ENCODE data around the gene GPA33.

Gene GPA33

DNA sequence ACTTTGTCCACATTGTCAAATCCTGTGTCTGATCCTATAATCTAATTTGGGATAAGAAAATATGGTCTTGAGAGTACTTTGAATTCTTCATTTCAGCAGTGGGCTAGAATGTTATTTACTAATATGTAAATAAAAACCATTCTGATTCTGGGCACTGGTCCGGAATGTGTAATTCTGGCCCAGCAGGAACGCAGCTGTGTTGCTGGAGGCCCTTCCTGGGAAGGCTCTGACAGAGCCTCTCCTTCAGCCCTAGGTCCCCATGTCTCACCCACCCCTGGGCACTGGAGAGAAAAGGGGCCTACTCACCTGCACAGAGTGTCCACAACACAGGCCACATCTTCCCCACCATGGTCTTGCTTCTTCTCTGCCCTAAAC is 251 bp downstream of the GPA33 start:
- no peak overlapping the region for H3K4me3 ChIP-seq (ENCODE audit: low read length)
- no peaks in the 10 kb centered on the region for H3K36me3 ChIP-seq (ENCODE audit: control insufficient read depth, insufficient read depth, low read length)
- no CpG with 5 or more reads among the region's 2 CpGs for WGBS (ENCODE audit: insufficient coverage, insufficient read length)
- H3K9me3 ChIP-seq (ENCODE audit: control insufficient read depth, insufficient read depth, low read length), result no peaks in the 10 kb centered on the region
- H3K27ac ChIP-seq (ENCODE audit: low read length), result no peak overlapping the region
- no peaks in the 10 kb centered on the region; the same call in 1 of the 2 replicates for H3K4me1 ChIP-seq (ENCODE audit: control insufficient read depth, insufficient read depth, low read length)
- H3K27me3 ChIP-seq (ENCODE audit: control insufficient read depth, insufficient read depth, low read length), result no peaks in the 10 kb centered on the region
- DNase-seq (ENCODE audit: low read depth, low spot score), result no peak

DNA sequence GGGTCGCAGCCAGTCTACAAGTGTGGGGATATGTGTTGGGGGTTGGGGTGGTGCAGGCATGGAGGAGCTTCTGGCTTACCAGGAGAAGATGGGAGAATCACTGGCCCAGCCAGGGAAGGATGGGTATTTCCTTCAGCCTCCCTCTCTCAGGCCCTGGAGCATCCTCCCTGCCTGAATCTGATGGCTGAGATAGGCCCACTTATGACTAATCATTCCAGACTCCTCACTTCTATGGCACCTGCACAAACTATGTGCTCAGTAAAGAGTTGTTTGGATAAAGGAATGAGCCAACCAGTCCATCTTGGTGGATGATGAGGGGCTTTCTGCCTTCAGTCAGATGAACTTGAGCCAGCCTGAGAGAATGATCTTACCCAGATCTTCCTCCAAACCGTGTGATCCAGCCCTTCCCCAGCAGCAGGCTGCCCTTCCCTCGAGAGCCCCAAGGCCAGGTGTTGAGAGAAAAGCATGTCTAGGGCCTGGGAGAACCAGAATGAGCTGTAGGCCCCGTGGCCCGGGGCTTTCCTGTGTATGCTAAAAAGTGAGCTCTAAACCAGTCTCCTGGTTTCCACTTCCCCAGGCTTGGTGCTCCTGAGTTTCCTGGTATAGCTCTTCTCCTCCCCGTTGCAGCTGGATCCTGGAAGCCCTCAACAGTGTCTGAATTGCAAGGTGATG is 1.3 kb downstream of the GPA33 start:
- DNase-seq (ENCODE audit: low read depth, low spot score), result no peak
- no peaks in the 10 kb centered on the region; the same call in 1 of the 2 replicates for H3K4me1 ChIP-seq (ENCODE audit: control insufficient read depth, insufficient read depth, low read length)
- no peak overlapping the region for H3K4me3 ChIP-seq (ENCODE audit: low read length)
- H3K9me3 ChIP-seq (ENCODE audit: control insufficient read depth, insufficient read depth, low read length), result no peaks in the 10 kb centered on the region
- no peaks in the 10 kb centered on the region for H3K27me3 ChIP-seq (ENCODE audit: control insufficient read depth, insufficient read depth, low read length)
- no peak overlapping the region for H3K27ac ChIP-seq (ENCODE audit: low read length)
- WGBS (ENCODE audit: insufficient coverage, insufficient read length), result no CpG with 5 or more reads among the region's 6 CpGs
- no peaks in the 10 kb centered on the region for H3K36me3 ChIP-seq (ENCODE audit: control insufficient read depth, insufficient read depth, low read length)

DNA sequence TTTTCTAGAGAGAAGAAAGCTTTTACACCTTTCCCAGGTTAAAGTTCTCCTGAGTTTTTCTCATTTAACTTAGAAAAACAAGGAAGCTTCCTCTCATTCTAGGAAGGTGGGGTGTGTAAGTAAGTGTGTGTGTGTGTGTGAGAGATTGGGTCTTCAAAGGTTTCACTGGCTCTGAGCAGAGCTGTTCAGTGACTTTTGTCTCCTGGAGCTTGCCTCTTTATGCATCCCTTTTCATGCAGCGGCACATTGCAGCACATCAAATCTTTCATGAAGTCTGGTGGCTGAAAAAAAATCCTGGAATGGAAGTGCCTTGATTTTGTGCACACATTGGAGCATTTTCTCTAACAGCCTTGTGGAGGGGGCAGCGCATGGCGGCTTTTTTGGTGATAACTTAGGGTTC is 3.4 kb downstream of the GPA33 start:
- Histone ChIP-seq H3K4me3 (ENCODE audit: low read length) (no peak overlapping the region), H3K27me3 (ENCODE audit: control insufficient read depth, insufficient read depth, low read length) (no peaks in the 10 kb centered on the region), H3K9me3 (ENCODE audit: control insufficient read depth, insufficient read depth, low read length) (no peaks in the 10 kb centered on the region), H3K4me1 (ENCODE audit: control insufficient read depth, insufficient read depth, low read length) (no peaks in the 10 kb centered on the region), H3K27ac (ENCODE audit: low read length) (no peak overlapping the region), H3K36me3 (ENCODE audit: control insufficient read depth, insufficient read depth, low read length) (no peaks in the 10 kb centered on the region)
- DNase-seq (ENCODE audit: low read depth, low spot score), result no peak
- no CpG with 5 or more reads among the region's 3 CpGs for WGBS (ENCODE audit: insufficient coverage, insufficient read length)

DNA sequence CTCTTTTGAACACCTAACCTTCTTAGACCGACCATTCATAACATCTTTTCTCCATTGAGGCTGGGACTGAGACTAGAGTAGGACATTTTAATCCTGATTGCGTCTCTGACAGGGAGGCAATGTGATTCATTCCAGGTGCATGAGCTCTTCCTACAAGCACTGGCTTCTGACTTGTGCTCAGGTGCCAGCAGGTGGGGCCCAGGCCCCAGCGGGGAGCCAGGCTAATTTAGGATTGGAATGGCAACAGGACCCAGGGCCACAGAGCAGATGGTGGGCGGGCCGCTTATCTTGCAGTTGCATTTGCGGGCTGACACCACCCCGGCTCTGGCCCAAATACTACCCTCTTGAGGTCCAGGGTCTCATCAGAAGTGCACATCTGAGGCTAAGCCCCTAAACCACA is 4.1 kb downstream of the GPA33 start:
- no peak overlapping the region for H3K27ac ChIP-seq (ENCODE audit: low read length)
- no peaks in the 10 kb centered on the region for H3K9me3 ChIP-seq (ENCODE audit: control insufficient read depth, insufficient read depth, low read length)
- no peaks in the 10 kb centered on the region for H3K36me3 ChIP-seq (ENCODE audit: control insufficient read depth, insufficient read depth, low read length)
- no peak overlapping the region for H3K4me3 ChIP-seq (ENCODE audit: low read length)
- no peaks in the 10 kb centered on the region for H3K4me1 ChIP-seq (ENCODE audit: control insufficient read depth, insufficient read depth, low read length)
- no peaks in the 10 kb centered on the region for H3K27me3 ChIP-seq (ENCODE audit: control insufficient read depth, insufficient read depth, low read length)
- no peak for DNase-seq (ENCODE audit: low read depth, low spot score)
- WGBS (ENCODE audit: insufficient coverage, insufficient read length), result no CpG with 5 or more reads among the region's 7 CpGs

DNA sequence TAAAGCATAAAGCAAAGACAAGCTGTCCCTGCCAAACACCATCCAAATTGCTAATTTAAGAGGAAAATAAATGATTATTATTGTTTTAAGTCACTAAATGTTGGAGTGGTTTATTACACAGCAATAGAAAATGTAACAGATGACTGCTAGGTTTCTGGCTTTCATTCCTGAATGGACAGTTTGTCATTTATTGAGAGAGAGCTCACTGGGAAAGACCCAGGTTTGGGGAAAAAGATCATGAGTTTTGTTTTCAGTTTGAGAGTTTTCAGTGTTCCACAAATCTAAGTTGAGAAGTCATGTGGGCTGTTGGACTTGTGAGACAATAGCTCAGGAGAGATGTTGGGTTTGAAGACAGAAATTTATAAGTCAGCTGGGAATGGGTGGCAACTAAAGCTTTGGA is 5.4 kb downstream of the GPA33 start:
- Histone ChIP-seq H3K4me3 (ENCODE audit: low read length) (no peak overlapping the region), H3K9me3 (ENCODE audit: control insufficient read depth, insufficient read depth, low read length) (no peaks in the 10 kb centered on the region), H3K4me1 (ENCODE audit: control insufficient read depth, insufficient read depth, low read length) (no peaks in the 10 kb centered on the region), H3K36me3 (ENCODE audit: control insufficient read depth, insufficient read depth, low read length) (no peaks in the 10 kb centered on the region), H3K27ac (ENCODE audit: low read length) (no peak overlapping the region), H3K27me3 (ENCODE audit: control insufficient read depth, insufficient read depth, low read length) (no peaks in the 10 kb centered on the region)
- DNase-seq (ENCODE audit: low read depth, low spot score), result no peak

DNA sequence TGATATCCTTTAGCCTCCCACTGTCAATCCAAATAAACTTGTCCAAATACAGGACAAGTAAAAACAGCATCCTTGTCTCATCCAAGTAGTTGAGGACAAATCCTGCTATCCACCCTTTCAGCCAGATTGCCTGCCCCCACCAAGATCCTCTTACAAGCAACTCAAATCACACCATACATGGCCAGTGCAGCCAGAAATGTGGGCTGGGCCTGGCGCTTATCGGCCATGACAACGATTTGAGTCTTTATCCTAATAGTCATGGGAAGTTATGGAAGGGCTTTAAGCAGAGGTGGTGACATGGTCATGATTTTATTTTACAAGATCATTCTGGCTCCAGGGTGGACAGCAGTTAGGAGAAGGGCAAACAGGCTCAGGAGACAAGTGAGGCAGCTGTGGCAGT is 6.3 kb downstream of the GPA33 start:
- Histone ChIP-seq H3K36me3 (ENCODE audit: control insufficient read depth, insufficient read depth, low read length) (no peaks in the 10 kb centered on the region), H3K4me1 (ENCODE audit: control insufficient read depth, insufficient read depth, low read length) (no peaks in the 10 kb centered on the region), H3K9me3 (ENCODE audit: control insufficient read depth, insufficient read depth, low read length) (no peaks in the 10 kb centered on the region), H3K4me3 (ENCODE audit: low read length) (no peak overlapping the region), H3K27me3 (ENCODE audit: control insufficient read depth, insufficient read depth, low read length) (no peaks in the 10 kb centered on the region), H3K27ac (ENCODE audit: low read length) (no peak overlapping the region)
- WGBS (ENCODE audit: insufficient coverage, insufficient read length), result no CpG with 5 or more reads among the region's 3 CpGs
- DNase-seq (ENCODE audit: low read depth, low spot score), result no peak

DNA sequence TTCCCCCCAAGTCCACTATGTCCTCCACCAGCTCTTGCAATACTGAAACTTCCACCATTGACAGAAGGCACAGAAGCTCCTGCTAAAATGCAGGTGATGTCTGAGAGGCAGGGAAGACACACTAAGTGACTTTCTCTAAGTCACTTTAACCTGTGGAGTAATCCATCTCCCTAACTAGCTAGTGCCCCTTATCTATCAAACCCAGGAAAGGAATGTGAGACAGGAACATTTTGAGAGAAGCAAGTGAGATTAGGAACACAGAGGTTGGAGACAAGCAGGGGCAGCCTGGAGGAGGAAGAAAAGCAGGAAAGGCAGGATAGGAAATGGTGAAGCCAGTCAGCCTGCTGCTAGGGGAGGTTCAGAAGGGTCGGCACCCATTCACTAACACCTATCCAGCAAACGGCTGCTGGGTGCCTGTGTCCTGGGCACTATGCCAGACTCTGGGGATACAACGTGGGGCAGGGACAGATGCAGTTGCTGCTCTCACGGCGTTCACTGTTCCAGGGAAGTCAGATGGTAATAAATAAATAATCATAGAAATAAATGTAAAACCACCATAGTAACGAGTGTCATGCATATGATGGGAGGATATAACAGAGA is 7.0 kb downstream of the GPA33 start:
- no CpG with 5 or more reads among the region's 6 CpGs for WGBS (ENCODE audit: insufficient coverage, insufficient read length)
- H3K4me1 ChIP-seq (ENCODE audit: control insufficient read depth, insufficient read depth, low read length), result no peaks in the 10 kb centered on the region
- H3K9me3 ChIP-seq (ENCODE audit: control insufficient read depth, insufficient read depth, low read length), result no peaks in the 10 kb centered on the region
- no peaks in the 10 kb centered on the region for H3K27me3 ChIP-seq (ENCODE audit: control insufficient read depth, insufficient read depth, low read length)
- no peak overlapping the region for H3K4me3 ChIP-seq (ENCODE audit: low read length)
- H3K27ac ChIP-seq (ENCODE audit: low read length), result no peak overlapping the region
- no peaks in the 10 kb centered on the region for H3K36me3 ChIP-seq (ENCODE audit: control insufficient read depth, insufficient read depth, low read length)
- DNase-seq (ENCODE audit: low read depth, low spot score), result no peak

DNA sequence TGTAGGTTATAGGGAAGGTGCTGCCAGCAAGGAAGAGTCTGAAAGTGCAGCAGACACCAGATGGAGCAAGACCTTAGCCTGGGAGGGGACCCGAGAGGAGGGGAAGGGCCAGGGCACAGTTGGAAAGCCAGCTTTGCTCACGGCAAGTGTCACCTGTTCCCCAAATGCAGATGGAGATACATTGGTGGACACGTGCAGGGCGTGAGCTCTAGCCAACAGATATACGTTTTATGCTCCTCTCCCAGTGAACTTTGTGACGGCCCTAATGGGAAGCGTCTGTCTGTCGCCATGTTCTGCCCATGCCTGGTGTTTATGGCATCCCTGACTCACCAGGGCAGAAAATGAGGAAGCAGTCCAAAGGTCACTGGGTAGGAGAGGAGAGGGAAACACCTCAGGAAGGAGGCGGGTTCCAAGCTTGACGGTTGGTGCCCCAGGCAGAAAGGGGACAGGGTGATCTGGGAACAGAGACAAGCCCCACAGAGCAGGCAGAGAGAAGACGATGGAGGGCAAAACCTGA is 7.6 kb downstream of the GPA33 start:
- no peaks in the 10 kb centered on the region for H3K27me3 ChIP-seq (ENCODE audit: control insufficient read depth, insufficient read depth, low read length)
- WGBS (ENCODE audit: insufficient coverage, insufficient read length), result no CpG with 5 or more reads among the region's 11 CpGs

DNA sequence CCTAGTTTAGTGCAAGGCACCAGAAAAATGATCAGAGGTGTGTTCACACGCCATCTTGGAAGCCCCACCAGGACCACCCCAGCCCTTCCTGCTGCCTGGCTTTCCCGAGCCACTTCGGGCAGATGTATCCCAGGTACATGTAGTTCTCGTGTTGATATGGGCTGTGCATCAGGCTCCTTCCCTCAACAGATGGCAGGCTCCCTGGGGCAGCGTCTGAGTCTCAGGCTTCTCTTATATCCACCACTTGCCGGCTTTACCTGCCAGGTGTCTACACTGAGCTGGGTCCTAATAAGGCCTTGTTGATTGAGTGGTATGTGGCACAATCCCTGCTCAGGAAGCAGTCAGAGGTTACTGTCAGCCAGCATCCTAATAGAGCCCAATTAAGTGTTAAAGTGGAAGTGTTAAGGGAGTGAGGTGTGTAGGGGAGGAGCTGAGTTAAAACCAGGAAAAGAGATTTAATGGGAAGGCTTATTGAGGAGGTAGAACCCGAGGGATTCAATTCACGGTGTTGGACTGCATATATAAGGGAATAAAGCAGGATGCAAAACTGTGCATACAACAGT is 8.5 kb downstream of the GPA33 start:
- Histone ChIP-seq H3K27me3 (ENCODE audit: control insufficient read depth, insufficient read depth, low read length) (no peaks in the 10 kb centered on the region), H3K4me3 (ENCODE audit: low read length) (no peak overlapping the region), H3K27ac (ENCODE audit: low read length) (no peak overlapping the region), H3K4me1 (ENCODE audit: control insufficient read depth, insufficient read depth, low read length) (no peaks in the 10 kb centered on the region), H3K9me3 (ENCODE audit: control insufficient read depth, insufficient read depth, low read length) (no peaks in the 10 kb centered on the region), H3K36me3 (ENCODE audit: control insufficient read depth, insufficient read depth, low read length) (no peaks in the 10 kb centered on the region)
- no peak for DNase-seq (ENCODE audit: low read depth, low spot score)
- WGBS (ENCODE audit: insufficient coverage, insufficient read length), result no CpG with 5 or more reads among the region's 8 CpGs

More for the DNA sequence above, 7.6 kb downstream of the GPA33 start:
- Histone ChIP-seq H3K9me3 (ENCODE audit: control insufficient read depth, insufficient read depth, low read length) (no peaks in the 10 kb centered on the region), H3K27ac (ENCODE audit: low read length) (no peak overlapping the region), H3K4me1 (ENCODE audit: control insufficient read depth, insufficient read depth, low read length) (no peaks in the 10 kb centered on the region), H3K36me3 (ENCODE audit: control insufficient read depth, insufficient read depth, low read length) (no peaks in the 10 kb centered on the region), H3K4me3 (ENCODE audit: low read length) (no peak overlapping the region)
- DNase-seq (ENCODE audit: low read depth, low spot score), result no peak

DNA sequence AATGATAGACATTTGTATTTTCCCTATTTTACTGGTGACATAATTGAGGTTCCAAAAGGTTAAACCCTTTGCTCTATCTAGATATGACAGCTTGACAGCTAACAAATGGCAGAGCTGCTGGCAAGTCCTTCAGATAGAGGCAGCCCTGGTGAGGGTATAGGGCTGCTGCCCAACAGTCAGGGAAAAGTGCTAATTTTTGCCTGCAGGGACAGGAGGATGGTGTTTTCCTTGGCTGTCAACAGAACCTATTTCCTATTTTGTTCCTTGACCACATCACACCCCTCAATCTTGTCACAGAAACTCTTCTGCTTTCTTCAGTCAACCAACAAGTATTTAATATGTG is 12.3 kb downstream of the GPA33 start:
- H3K9me3 ChIP-seq (ENCODE audit: control insufficient read depth, insufficient read depth, low read length), result no peaks in the 10 kb centered on the region
- H3K4me3 ChIP-seq (ENCODE audit: low read length), result no peak overlapping the region
- DNase-seq (ENCODE audit: low read depth, low spot score), result no peak
- no peaks in the 10 kb centered on the region for H3K36me3 ChIP-seq (ENCODE audit: control insufficient read depth, insufficient read depth, low read length)
- no peak overlapping the region for H3K27ac ChIP-seq (ENCODE audit: low read length)
- H3K4me1 ChIP-seq (ENCODE audit: control insufficient read depth, insufficient read depth, low read length), result no peaks in the 10 kb centered on the region
- no peaks in the 10 kb centered on the region for H3K27me3 ChIP-seq (ENCODE audit: control insufficient read depth, insufficient read depth, low read length)

Data from iPS DF 6.9 (cell line).